AG08395 (cell line): ENCODE data around the gene EML4.
"Not testable (repeated sequence)": the region's sequence is repeated elsewhere in the genome, so short reads cannot be mapped to it uniquely, and the experiment has no call there.

Source experiments
- DNase-seq: peaks from one replicate; pipeline ENCODE4 v3.0.0; 2012; ENCODE audit warnings: mixed read lengths, low spot score

Gene EML4

GRCh38 chr2:42359304-42359964, 190.3 kb downstream of the EML4 start:
- no peak for DNase-seq

DNA sequence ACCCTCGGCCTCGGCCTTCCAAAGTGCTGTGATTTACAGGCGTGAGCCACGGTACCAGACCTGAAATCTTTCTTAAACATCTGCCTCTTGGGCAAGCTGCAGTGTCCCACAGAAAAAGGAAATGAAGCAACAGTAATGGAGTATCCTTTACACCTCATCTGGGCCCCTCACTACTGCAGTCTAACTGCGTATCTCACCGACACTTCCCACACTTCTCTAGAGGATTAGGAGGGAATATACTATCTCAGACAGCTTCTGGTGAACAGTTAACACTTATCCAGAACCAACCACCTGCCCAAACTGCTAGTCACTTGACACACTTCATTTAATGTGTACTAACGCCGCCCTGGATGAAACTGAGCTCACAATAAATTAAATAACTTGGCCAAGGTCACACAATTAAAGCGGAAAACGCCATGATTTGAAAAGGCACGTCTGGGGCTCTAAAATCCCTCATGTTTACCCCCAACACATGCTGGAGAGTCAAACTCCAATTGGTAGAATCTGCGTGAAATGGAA, 190.9 kb downstream of the EML4 start:
- peak; percentile 25 for DNase-seq

DNA sequence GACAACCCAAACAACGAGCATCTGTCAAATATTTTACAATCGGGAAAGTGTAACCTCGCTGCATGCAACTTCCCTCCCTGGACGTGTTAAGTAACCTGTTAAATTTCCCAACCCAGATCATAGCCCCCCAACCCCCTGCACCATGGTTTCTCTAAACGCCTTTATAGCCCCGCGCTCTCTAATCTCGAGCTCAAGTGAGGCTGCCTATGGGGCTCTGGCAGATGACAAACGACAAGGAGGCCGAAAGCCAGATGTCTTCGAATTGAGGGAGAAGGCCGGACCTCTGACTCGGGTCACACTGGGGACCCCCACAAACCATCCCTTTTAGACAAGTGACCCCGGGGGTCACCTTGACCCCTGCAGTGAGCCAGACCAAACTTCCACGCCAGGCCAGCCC, 191.3 kb downstream of the EML4 start:
- no peak for DNase-seq

- peak; percentile 99 for DNase-seq
Measured at GRCh38 chr2:42360890-42361727, 192.0 kb downstream of the EML4 start, which contains the start of gene COX7A2L. COX7A2L (minus strand) TSS chr2:42361217; CDS start chr2:42361161, 56 bp downstream.

DNA sequence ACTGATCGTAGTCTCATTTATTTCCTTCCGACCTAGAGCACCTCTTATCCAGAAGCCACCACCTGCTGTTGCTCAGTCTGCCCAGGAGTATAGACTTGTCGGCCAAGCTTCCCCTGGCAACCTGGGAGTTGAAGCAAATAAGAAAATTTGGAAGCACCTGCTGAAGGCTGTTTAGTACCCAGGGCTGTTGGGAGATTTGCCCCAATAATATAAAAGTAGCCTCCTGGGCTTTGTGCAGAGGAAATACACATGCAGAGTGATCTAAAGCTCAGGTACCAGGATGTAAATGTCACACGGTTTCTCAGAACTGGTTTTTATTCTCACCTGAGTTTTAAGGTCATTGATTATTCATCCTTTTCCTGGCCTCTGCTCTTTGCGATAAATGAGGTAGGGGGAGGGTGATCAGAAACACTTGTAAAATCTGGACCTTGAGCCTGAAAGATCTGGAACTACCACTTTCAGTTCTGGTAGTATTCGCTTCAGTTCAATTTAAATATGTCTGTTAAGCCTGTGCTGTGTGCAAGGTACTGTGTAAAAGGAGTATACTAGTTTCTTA, 192.7 kb downstream of the EML4 start:
- DNase-seq = no peak

DNA sequence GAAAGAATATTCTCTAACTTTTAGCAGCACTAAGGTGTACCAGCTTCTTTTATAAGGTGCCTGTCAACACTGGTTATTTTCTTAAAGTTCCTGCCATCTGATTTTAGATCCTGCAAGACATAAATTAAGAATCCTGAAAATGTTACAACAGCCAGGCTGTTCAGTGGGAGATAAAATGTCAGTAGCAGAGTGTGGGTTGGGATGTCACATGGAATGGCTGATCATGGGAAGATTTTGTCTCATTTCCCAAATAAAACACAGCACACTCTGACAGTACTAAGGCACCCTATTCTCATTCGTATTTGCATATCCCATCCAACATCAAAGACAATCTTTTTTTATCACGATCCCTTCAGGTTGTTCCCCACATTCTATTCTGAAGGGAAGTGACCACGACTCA, 194.3 kb downstream of the EML4 start:
- DNase-seq = no peak

GRCh38 chr2:42364658-42365057, 195.5 kb downstream of the EML4 start:
- no peak for DNase-seq

GRCh38 chr2:42366411-42366810, 197.3 kb downstream of the EML4 start:
- DNase-seq = no peak

DNA sequence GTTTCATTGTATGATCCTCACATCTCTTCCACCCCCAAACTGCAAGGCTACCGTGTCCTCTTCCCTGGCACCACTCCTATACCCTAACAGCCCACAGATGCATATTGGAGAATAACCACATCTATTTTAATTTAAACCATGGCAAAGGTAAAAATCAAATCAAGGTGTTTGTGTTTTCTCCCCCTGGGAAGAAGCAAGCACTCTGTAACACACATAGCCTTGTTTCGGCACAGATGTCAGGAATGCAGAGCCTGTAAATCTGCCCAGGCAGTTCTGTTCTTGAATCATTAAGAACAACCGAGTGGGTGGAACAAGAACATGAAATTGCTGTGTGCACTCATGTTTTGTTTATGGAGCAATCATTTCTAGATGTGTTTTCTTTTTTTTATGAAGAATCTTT, 198.7 kb downstream of the EML4 start:
- DNase-seq = no peak

- no peak for DNase-seq
Measured at GRCh38 chr2:42368817-42369531, 199.8 kb downstream of the EML4 start.

DNA sequence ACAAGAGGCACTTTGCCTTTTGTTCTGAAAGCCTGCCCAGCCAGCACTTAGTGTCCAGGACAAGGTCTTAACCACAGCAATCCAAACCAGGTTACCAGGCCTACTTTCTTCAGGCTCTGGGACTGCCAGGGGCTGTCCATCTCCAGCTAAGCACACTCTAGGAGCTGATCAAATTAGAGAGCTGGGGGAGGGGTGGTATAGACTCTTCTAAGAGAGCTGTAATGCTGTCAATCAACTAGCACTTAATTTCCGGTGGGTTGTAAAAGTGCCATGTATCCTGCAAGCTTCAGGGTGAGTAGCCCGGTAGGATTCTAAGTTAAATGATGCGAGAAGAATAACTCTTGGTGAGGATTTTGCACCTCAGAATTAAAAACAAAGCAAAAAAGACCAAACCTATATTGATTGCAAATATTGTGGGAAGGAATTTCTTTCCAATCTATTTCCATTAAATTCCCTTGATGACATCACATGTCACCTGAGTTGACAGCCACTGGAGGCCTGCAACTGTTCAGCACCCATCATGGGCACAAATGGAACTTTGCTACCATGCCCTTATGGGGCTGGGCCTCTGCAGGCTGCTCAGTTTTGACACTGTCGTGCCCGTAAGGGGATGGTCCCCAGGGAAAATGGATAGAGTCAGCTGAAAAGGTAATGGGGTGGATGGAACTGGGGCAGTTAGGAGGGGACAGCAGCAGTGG, 200.5 kb downstream of the EML4 start:
- no peak for DNase-seq

- DNase-seq = no peak
Measured at GRCh38 chr2:42371611-42372473, 202.7 kb downstream of the EML4 start.

- DNase-seq = no peak
Measured at GRCh38 chr2:42372474-42373200, 203.5 kb downstream of the EML4 start.

DNA sequence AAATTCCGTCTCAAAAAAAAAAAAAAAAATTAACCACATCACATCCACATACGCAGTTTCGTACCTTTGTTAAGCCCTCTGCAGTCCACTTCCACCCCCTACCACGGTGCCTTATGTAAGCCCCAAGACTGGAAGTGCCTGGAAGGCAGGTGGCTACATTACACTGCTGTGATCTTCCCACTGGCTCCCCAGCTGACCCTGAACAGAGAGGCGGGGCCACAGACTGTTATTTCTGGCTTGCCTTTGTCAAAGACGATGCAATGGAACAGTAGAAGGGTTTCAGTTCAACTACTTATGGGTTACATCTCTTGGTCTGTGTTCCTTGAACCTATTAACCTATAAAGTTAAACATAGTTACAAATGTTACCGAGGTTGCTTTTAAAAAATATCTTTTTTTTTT, 207.6 kb downstream of the EML4 start:
- no peak for DNase-seq

GRCh38 chr2:42378415-42378814, 209.3 kb downstream of the EML4 start:
- no peak for DNase-seq

DNA sequence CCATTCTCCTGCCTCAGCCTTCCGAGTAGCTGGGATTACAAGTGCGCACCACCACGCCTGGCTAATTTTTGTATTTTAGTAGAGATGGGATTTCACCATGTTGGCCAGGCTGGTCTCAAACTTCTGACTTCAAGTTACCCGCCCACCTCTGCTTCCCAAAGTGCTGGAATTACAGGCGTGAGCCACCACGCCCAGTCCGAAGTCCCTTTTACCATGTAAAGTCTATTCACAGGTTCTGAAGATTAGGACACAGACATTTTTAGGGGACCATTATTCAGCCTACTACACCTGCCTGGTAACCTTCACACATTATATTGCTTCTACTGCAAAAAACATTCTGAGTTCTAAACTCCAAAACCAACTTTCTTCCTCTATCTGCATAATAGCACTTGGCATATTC, 210.9 kb downstream of the EML4 start:
- not testable (repeated sequence) for DNase-seq

- DNase-seq = no peak
Measured at GRCh38 chr2:42382144-42382543, 213.0 kb downstream of the EML4 start.
